Esophagus squamous epithelium (tissue), 5 donors: ENCODE measurements around the gene FBXW7. TPM values are rescaled to one million over a fixed set of nuclear protein-coding genes. Genes with fewer than 3 reads are reported as not detected.

Experiments used
- DNase-seq: peaks from one replicate; lab custom pipeline; 2025; lab: John Stamatoyannopoulos, UW
- H3K27ac ChIP-seq, 4 donors: fragments of 200-600 bp; sonication (generic); one replicate each; pipeline ENCODE4 v1.5.1; 2016 to 2019; ENCODE audit warnings: mild to moderate bottlenecking in 1 of 4
- H3K27me3 ChIP-seq, 4 donors: fragments of 200-600 bp; sonication (generic); 1 replicate in 3 of 4; 2 replicates in 1 of 4; pipeline versions ENCODE4 v1.5.1 to v1.6.0; 2017 to 2021; ENCODE audit warnings: antibody characterized with exemption in 1 of 4
- H3K36me3 ChIP-seq, 3 donors: fragments of 200-600 bp; sonication (generic); one replicate each; pipeline ENCODE4 v1.5.1; 2016 to 2019
- H3K4me1 ChIP-seq, 3 donors: fragments of 200-600 bp; sonication (generic); one replicate each; pipeline ENCODE4 v1.5.1; 2017 to 2019
- H3K4me3 ChIP-seq, 4 donors: fragments of 200-600 bp; sonication (generic); 1 replicate in 3 of 4; 2 replicates in 1 of 4; pipeline ENCODE4 v1.5.1; 2016 to 2019; ENCODE audit warnings: mild to moderate bottlenecking in 2 of 4, moderate library complexity in 1 of 4
- H3K9me3 ChIP-seq, 3 donors: fragments of 200-600 bp; sonication (generic); one replicate each; pipeline ENCODE4 v1.5.1; 2016 to 2019
- CTCF ChIP-seq, 6 experiments: fragments of 450-650 bp in 4 of 6; fragments of 200-600 bp in 2 of 6; sonication (generic) in 2 of 6; IDR thresholded peaks; one replicate each; pipeline ENCODE4 v1.5.1; 2016 to 2019; ENCODE audit warnings: antibody characterized with exemption in 6 of 6, mild to moderate bottlenecking in 4 of 6, moderate library complexity in 4 of 6
- POLR2A ChIP-seq, 4 donors: fragments of 450-650 bp; IDR thresholded peaks; one replicate each; pipeline ENCODE4 v1.6.1; 2017; ENCODE audit warnings: antibody characterized with exemption in 4 of 4, mild to moderate bottlenecking in 4 of 4, moderate library complexity in 3 of 4
- WGBS, 2 donors: methylation state at CpG; one replicate each; pipeline ENCODE4 v1.1.5; 2018; 5-methylcytosine and 5-hydroxymethylcytosine counted together
- intact Hi-C: fragments of 100-400 bp; cut with DNase I; formaldehyde crosslinking; loops from one replicate; pipeline ENCODE4 v1.15.0; 2022
- total RNA-seq, 4 donors: library from RNA; depleted of rRNA; stranded (reverse); fragments of >200 nt; gene quantifications; one replicate each; pipeline ENCODE4 v1.1.0, GENCODE V29; 2016
- donor health status: DM: yes; HTN: yes; CAD: no.

FBXW7 gene
- total RNA-seq, 4 donors from 2014 or later, result 32.3 to 92.7 (median 36.9) TPM

- no peaks in the 10 kb centered on the region for H3K27me3 ChIP-seq
- no peak overlapping the region for H3K4me3 ChIP-seq
These were observed 27.3 kb upstream of the FBXW7 start for GRCh38 chr4:152563209-152563608.

DNA sequence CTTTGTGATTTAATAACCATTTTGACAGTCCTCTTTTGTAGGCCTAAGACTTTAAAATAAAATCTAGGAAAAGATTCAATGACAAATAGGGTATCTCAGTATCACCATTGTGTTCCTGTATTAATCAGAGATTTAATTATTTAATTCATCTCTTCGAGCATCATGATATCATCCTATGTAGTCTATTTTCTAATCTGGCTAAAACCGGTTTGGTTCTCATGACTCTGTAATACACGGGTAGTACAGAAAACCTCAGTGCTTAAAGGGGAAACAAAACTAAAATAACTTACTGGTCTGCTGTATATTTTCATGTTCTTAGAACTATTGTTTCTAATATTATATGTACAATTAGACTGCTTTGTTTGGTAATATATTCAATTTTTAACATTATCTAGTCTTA is 23.7 kb upstream of the FBXW7 start:
- Histone ChIP-seq H3K36me3 (no peaks in the 10 kb centered on the region), H3K4me3 (no peak overlapping the region), H3K27ac (no peak overlapping the region), H3K27me3 (no peaks in the 10 kb centered on the region), H3K9me3 (no peaks in the 10 kb centered on the region), H3K4me1 (no peaks in the 10 kb centered on the region)
- 57 to 73% methylated on average over 3 of the region's 3 CpGs for WGBS, 2 donors
- no peak for DNase-seq
- intact Hi-C loops, result no loop called here
- no peak for TF ChIP-seq CTCF (IDR thresholded peaks at IDR 0.05)
- TF ChIP-seq POLR2A (IDR thresholded peaks at IDR 0.05), result no peak

More at GRCh38 chr4:152563209-152563608, 27.3 kb upstream of the FBXW7 start:
- H3K36me3 ChIP-seq, result no peaks in the 10 kb centered on the region
- no peaks in the 10 kb centered on the region for H3K9me3 ChIP-seq
- DNase-seq, result no peak
- TF ChIP-seq CTCF (IDR thresholded peaks at IDR 0.05), result no peak
- TF ChIP-seq POLR2A (IDR thresholded peaks at IDR 0.05), result no peak
- no peaks in the 10 kb centered on the region for H3K4me1 ChIP-seq
- intact Hi-C loops, result no loop called here
- 75 to 81% methylated on average over 2 of the region's 2 CpGs for WGBS, 2 donors
- no peak overlapping the region for H3K27ac ChIP-seq

DNA sequence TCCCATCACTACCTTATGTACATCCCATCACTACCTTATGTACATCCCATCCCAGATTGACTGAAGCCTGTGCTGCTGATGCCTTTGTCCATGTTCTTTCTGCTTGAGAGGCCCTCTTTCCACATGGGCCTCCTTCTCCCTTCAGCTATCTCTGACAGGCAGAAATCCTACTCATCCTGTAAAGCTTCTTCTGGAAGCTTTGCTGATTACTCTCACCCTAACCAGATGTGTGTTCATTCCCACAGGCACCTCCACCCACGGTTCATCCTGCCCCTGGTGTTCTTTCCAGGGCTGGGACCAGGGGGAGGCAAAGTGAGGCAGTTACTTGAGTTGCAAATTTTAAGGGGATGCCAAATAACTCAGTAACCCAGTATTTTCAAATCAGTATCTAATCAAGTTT is 22.5 kb upstream of the FBXW7 start:
- intact Hi-C loops, result no loop called here

DNA sequence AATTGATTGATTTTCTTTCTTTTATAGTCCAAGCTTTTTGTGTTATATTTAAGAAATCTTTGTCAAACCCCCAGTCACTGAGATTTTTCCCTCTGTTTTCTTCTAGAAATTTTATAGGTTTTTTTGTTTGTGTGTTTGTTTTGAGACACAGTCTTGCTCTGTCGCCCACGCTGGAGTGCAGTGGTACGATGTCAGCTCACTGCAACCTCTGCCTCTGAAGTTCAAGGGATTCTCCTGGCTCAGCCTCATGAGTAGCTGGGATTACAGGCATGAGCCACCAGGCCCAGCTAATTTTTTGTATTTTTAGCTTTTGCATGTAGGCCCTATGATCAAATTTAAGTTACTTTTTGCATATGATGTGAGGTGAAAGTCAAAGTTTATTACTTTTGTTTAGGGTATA is 20.9 kb upstream of the FBXW7 start:
- 75 to 79% methylated on average over 3 of the region's 3 CpGs for WGBS, 2 donors
- Histone ChIP-seq H3K36me3 (no peaks in the 10 kb centered on the region), H3K27me3 (no peaks in the 10 kb centered on the region), H3K27ac (no peak overlapping the region), H3K4me3 (no peak overlapping the region), H3K4me1 (no peaks in the 10 kb centered on the region), H3K9me3 (no peaks in the 10 kb centered on the region)
- no peak for TF ChIP-seq POLR2A (IDR thresholded peaks at IDR 0.05)
- no peak for TF ChIP-seq CTCF (IDR thresholded peaks at IDR 0.05)
- DNase-seq, result no peak
- intact Hi-C loops, result no loop called here

More for the DNA sequence above, 22.5 kb upstream of the FBXW7 start:
- no peak overlapping the region for H3K27ac ChIP-seq
- no peaks in the 10 kb centered on the region for H3K36me3 ChIP-seq
- WGBS, 2 donors, result 27 to 50% methylated on average over 1 of the region's 1 CpG
- H3K4me1 ChIP-seq, result no peaks in the 10 kb centered on the region
- H3K9me3 ChIP-seq, result no peaks in the 10 kb centered on the region
- TF ChIP-seq CTCF (IDR thresholded peaks at IDR 0.05), result no peak
- no peak for TF ChIP-seq POLR2A (IDR thresholded peaks at IDR 0.05)
- H3K4me3 ChIP-seq, result no peak overlapping the region
- DNase-seq, result no peak
- H3K27me3 ChIP-seq, result no peaks in the 10 kb centered on the region

DNA sequence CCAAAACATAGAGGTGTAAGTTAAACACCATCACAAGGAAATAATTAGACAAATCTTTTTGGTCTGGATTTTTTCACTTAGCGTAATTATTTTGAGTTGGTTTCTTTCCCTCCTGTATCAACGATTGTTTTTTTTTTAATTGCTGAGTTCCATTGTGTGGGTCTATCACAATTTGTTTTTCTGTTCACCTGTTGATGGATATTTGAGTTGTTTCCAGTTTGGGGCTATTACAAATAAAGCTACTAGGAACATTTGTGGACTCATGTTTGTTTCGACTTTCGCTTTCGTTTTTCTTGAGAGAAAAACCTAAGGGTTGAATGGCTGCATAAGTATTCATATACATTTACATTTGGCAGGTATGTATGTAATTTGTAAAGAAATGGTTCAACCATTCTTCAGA is 20.4 kb upstream of the FBXW7 start:
- DNase-seq, result no peak
- Histone ChIP-seq H3K9me3 (no peaks in the 10 kb centered on the region), H3K36me3 (no peaks in the 10 kb centered on the region), H3K4me3 (no peak overlapping the region), H3K4me1 (no peaks in the 10 kb centered on the region), H3K27me3 (no peaks in the 10 kb centered on the region), H3K27ac (no peak overlapping the region)
- 72 to 88% methylated on average over 5 of the region's 5 CpGs for WGBS, 2 donors
- TF ChIP-seq POLR2A (IDR thresholded peaks at IDR 0.05) (no peak), CTCF (IDR thresholded peaks at IDR 0.05) (no peak)
- intact Hi-C loops, result no loop called here
